VCaP (cell line): ENCODE measurements around the gene POLR1E.

Source experiments
- H3K27ac ChIP-seq: fragments of 450-650 bp; 2 replicates; pipeline ENCODE4 v1.5.1; 2017
- TF ChIP-seq, protein P1 (sequence below): fragments of 450-650 bp; conservative IDR thresholded peaks from 2 replicates; pipeline ENCODE4 v1.5.1; 2017; ENCODE audit warnings: mild to moderate bottlenecking, moderate library complexity

The POLR1E gene

GRCh38 chr9:37452611-37453010 lies 33.1 kb upstream of the POLR1E start:
- TF ChIP-seq, protein P1, sequence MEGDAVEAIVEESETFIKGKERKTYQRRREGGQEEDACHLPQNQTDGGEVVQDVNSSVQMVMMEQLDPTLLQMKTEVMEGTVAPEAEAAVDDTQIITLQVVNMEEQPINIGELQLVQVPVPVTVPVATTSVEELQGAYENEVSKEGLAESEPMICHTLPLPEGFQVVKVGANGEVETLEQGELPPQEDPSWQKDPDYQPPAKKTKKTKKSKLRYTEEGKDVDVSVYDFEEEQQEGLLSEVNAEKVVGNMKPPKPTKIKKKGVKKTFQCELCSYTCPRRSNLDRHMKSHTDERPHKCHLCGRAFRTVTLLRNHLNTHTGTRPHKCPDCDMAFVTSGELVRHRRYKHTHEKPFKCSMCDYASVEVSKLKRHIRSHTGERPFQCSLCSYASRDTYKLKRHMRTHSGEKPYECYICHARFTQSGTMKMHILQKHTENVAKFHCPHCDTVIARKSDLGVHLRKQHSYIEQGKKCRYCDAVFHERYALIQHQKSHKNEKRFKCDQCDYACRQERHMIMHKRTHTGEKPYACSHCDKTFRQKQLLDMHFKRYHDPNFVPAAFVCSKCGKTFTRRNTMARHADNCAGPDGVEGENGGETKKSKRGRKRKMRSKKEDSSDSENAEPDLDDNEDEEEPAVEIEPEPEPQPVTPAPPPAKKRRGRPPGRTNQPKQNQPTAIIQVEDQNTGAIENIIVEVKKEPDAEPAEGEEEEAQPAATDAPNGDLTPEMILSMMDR: no peak
- H3K27ac ChIP-seq: peak overlapping the region; percentile 11; the same call in 1 of the 2 replicates

- H3K27ac ChIP-seq: peak overlapping the region; percentile 52
Observed at GRCh38 chr9:37453827-37454226, 31.9 kb upstream of the POLR1E start.

GRCh38 chr9:37454238-37454637 lies 31.5 kb upstream of the POLR1E start:
- H3K27ac ChIP-seq: peak overlapping the region; percentile 52
- TF ChIP-seq, protein P1: no peak

More at GRCh38 chr9:37453827-37454226, 31.9 kb upstream of the POLR1E start:
- TF ChIP-seq, protein P1: no peak

DNA sequence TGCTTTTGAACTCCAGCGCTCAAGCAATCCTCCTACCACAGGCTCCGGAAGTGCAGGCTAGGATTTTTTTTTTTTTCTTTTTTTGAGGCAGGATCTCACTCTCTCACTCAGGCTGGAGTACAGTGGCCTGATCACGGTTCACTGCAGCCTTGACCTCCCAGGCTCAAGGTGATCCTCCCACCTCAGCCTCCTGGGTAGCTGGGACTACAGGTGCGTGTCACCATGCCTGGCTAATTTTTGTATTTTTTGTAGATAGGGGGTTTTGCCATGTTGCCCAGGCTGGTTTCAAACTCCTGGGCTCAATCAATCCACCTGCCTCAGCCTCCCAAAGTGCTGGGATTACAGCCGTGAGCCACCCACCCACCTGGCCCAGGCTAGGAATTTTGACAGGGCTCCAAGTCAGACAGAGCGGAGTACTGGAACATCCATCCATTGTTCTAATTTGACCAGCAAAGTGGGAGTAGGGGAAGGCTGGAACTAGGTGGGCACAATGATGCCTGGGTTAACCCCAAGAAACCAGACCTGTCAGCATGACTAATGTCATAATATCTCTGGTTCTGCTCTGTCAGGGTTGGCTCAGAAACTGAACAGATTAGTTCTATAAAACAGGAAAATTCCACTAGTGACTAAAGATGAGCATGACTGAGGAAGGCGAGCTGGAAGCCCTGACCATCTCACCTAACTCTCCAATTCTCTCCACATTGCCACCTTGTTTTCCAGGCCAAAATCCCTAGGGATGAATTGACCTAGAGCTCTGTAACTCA lies 29.7 kb upstream of the POLR1E start:
- peak overlapping the region; percentile 52; the same call in 1 of the 2 replicates for H3K27ac ChIP-seq
- TF ChIP-seq, protein P1: no peak

GRCh38 chr9:37456817-37457216 lies 28.9 kb upstream of the POLR1E start:
- peak overlapping the region; percentile 52; the same call in 1 of the 2 replicates for H3K27ac ChIP-seq
- TF ChIP-seq, protein P1: no peak

GRCh38 chr9:37464006-37464405 lies 21.7 kb upstream of the POLR1E start:
- peak overlapping the region; percentile 97 for H3K27ac ChIP-seq

More at GRCh38 chr9:37464006-37464405, 21.7 kb upstream of the POLR1E start:
- TF ChIP-seq, protein P1: no peak
